ENCODE measurements around the gene VSTM4.

GRCh38 chr10:49091450-49092210 is 23.7 kb downstream of the VSTM4 start:
- no peak for TF ChIP-seq BHLHE40 (IDR thresholded peaks at IDR 0.05; ENCODE audit: low read length)
- TF ChIP-seq ZFP36 (IDR thresholded peaks at IDR 0.05; ENCODE audit: low read depth, low read length, partially characterized antibody) = no peak
- no peak for TF ChIP-seq SETDB1 (IDR thresholded peaks at IDR 0.05; ENCODE audit: low read length)
- TF ChIP-seq POLR2A (conservative IDR thresholded peaks at IDR 0.05) = no peak
